Heart left ventricle (tissue), 13 donors: ENCODE results near the gene ZFP92.

Source experiments
- POLR2A ChIP-seq, 2 donors: fragments of 450-650 bp; IDR thresholded peaks; one replicate each; pipeline ENCODE4 v1.6.1; 2017; ENCODE audit warnings: antibody characterized with exemption in 2 of 2, mild to moderate bottlenecking in 2 of 2, moderate library complexity in 2 of 2
- TF ChIP-seq, protein P1 (sequence below), 12 donors: fragments of 200-600 bp; sonication (generic) in 4 of 12; IDR thresholded peaks; one replicate each; pipeline versions ENCODE4 v1.5.0 to v1.8.0; 2018 to 2022; ENCODE audit warnings: antibody characterized with exemption in 12 of 12, mild to moderate bottlenecking in 5 of 12
- donor health status: ischemic (EF 13 %, LVEDD 7.1; RV severe dilation, severe dysfunction).
- donor health status: DM: no; HTN: yes; CAD: no.
- donor health status: DM: no; HTN: no; CAD: no.
- donor health status: ischemic (EF 25% LVEDD 6.9; RV normal size, moderate dysfunction).
- donor health status: ischemic (EF 25% LVEDD 5.7; RV mildly dilated, moderate dysfunction).
- donor health status: ischemic (EF 35%, LVEDD 5.7; RV mildly dilated, moderate dysfunction).
- donor health status: nonischemic (EF 11% LVEDD 7.7; RV severe dilation, severe dysfunction).
- donor health status: DM: yes; HTN: yes; CAD: no.
- donor health status: PGD.
- donor health status: ischemic (EF 29% LVEDD 5.4; RV normal size, mild dysfunction).
- donor health status: nonischemic (EF 23%, LVEDD 6.1; RV moderate dilation, normal function).

- TF ChIP-seq, protein P1, sequence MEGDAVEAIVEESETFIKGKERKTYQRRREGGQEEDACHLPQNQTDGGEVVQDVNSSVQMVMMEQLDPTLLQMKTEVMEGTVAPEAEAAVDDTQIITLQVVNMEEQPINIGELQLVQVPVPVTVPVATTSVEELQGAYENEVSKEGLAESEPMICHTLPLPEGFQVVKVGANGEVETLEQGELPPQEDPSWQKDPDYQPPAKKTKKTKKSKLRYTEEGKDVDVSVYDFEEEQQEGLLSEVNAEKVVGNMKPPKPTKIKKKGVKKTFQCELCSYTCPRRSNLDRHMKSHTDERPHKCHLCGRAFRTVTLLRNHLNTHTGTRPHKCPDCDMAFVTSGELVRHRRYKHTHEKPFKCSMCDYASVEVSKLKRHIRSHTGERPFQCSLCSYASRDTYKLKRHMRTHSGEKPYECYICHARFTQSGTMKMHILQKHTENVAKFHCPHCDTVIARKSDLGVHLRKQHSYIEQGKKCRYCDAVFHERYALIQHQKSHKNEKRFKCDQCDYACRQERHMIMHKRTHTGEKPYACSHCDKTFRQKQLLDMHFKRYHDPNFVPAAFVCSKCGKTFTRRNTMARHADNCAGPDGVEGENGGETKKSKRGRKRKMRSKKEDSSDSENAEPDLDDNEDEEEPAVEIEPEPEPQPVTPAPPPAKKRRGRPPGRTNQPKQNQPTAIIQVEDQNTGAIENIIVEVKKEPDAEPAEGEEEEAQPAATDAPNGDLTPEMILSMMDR (IDR thresholded peaks at IDR 0.05), result no peak
- no peak for TF ChIP-seq POLR2A (IDR thresholded peaks at IDR 0.05)
Measured at GRCh38 chrX:153372949-153373348, 38.3 kb upstream of the ZFP92 start.
